HEK293 (cell line): ENCODE data around the gene SETD2.

ENCODE experiments used
- CTCF ChIA-PET: fragments of 350-600 bp; formaldehyde crosslinking; extraction: SDS; loops from one replicate; lab custom pipeline; 2021; ENCODE audit warnings: antibody characterized with exemption; lab: Yijun Ruan, JAX
- POLR2A ChIA-PET: fragments of 300-600 bp; formaldehyde crosslinking; extraction: SDS; loops from one replicate; lab custom pipeline; 2020; ENCODE audit warnings: antibody characterized with exemption, inconsistent platforms; lab: Yijun Ruan, JAX
- H3K27ac ChIP-seq: fragments of 200-500 bp; sonication (Bioruptor generic); 2 replicates; pipeline ENCODE4 v1.5.1; 2014; ENCODE audit warnings: low read depth, low read length, control low read depth, inconsistent platforms; ENCODE audit errors: extremely low read depth
- H3K36me3 ChIP-seq, 2 experiments: fragments of 200-500 bp in 1 of 2; sonication (Bioruptor generic) in 1 of 2; 1 replicate in 1 of 2; 2 replicates in 1 of 2; pipeline ENCODE4 v1.5.1; 2014 to 2017; ENCODE audit warnings: inconsistent platforms in 2 of 2, low read length in 2 of 2; ENCODE audit not compliant: control insufficient read depth in 2 of 2, insufficient read depth in 1 of 2
- H3K4me1 ChIP-seq: fragments of 200-500 bp; sonication (Bioruptor generic); 2 replicates; pipeline ENCODE4 v1.5.1; 2014; ENCODE audit warnings: mild to moderate bottlenecking, low read length, inconsistent platforms; ENCODE audit not compliant: control insufficient read depth, insufficient read depth
- H3K4me3 ChIP-seq: 2 replicates; pipeline ENCODE4 v1.5.1; 2011; ENCODE audit warnings: low read depth, mild to moderate bottlenecking, control low read depth, low read length, moderate library complexity
- H3K9me3 ChIP-seq: fragments of 200-500 bp; sonication (Bioruptor generic); 2 replicates; pipeline ENCODE4 v1.5.1; 2014; ENCODE audit warnings: low read depth, low read length, inconsistent platforms; ENCODE audit not compliant: control insufficient read depth, insufficient read depth
- BCL11B ChIP-seq: fragments of 450-650 bp; formaldehyde crosslinking; IDR thresholded peaks from 2 replicates; pipeline ENCODE4 v1.5.1; 2016; ENCODE audit warnings: low read depth, missing biosample characterization, missing genetic modification characterization
- GLIS1 ChIP-seq: fragments of 450-650 bp; formaldehyde crosslinking; IDR thresholded peaks from 2 replicates; pipeline ENCODE4 v1.5.1; 2016; ENCODE audit warnings: missing biosample characterization, missing genetic modification characterization
- PBX3 ChIP-seq: sonication (generic); formaldehyde crosslinking; IDR thresholded peaks from 2 replicates; pipeline ENCODE4 v1.8.1; 2022; ENCODE audit warnings: mild to moderate bottlenecking, moderate library complexity, missing genetic modification reagents
- SP7 ChIP-seq: fragments of 450-650 bp; formaldehyde crosslinking; IDR thresholded peaks from 2 replicates; pipeline ENCODE4 v1.5.1; 2016; ENCODE audit warnings: missing biosample characterization, missing genetic modification characterization
- ZBTB7A ChIP-seq: fragments of 450-650 bp; formaldehyde crosslinking; IDR thresholded peaks from 2 replicates; pipeline ENCODE4 v1.5.1; 2016; ENCODE audit warnings: low read depth, missing biosample characterization, missing genetic modification characterization
- ZEB2 ChIP-seq: fragments of 450-650 bp; formaldehyde crosslinking; IDR thresholded peaks from 2 replicates; pipeline ENCODE4 v1.5.1; 2016; ENCODE audit warnings: missing biosample characterization, missing genetic modification characterization
- ZNF112 ChIP-seq: fragments of 450-650 bp; formaldehyde crosslinking; IDR thresholded peaks from 2 replicates; pipeline ENCODE4 v1.5.0; 2017; ENCODE audit warnings: missing biosample characterization, missing genetic modification characterization
- ZNF335 ChIP-seq: fragments of 450-650 bp; formaldehyde crosslinking; conservative IDR thresholded peaks from 2 replicates; pipeline ENCODE4 v1.5.1; 2016; ENCODE audit warnings: missing biosample characterization, missing genetic modification characterization
- ZNF362 ChIP-seq: fragments of 450-650 bp; formaldehyde crosslinking; IDR thresholded peaks from 2 replicates; pipeline ENCODE4 v1.5.1; 2016; ENCODE audit warnings: missing biosample characterization, missing genetic modification characterization
- ZNF37A ChIP-seq: fragments of 450-650 bp; IDR thresholded peaks from 2 replicates; pipeline ENCODE4 v1.5.1; 2018; ENCODE audit warnings: missing biosample characterization, missing genetic modification characterization
- ZNF529 ChIP-seq: fragments of 450-650 bp; formaldehyde crosslinking; IDR thresholded peaks from 2 replicates; pipeline ENCODE4 v1.5.1; 2017; ENCODE audit warnings: missing genetic modification characterization, missing biosample characterization; ENCODE audit not compliant: insufficient replicate concordance
- ZNF548 ChIP-seq: fragments of 450-650 bp; formaldehyde crosslinking; IDR thresholded peaks from 2 replicates; pipeline ENCODE4 v1.5.1; 2016; ENCODE audit warnings: missing biosample characterization, missing genetic modification characterization
- ZNF558 ChIP-seq: fragments of 450-650 bp; formaldehyde crosslinking; IDR thresholded peaks from 2 replicates; pipeline ENCODE4 v1.5.1; 2016; ENCODE audit warnings: missing biosample characterization, missing genetic modification characterization
- ZNF596 ChIP-seq: fragments of 450-650 bp; IDR thresholded peaks from 2 replicates; pipeline ENCODE4 v1.5.0; 2018; ENCODE audit warnings: missing biosample characterization, mild to moderate bottlenecking, missing genetic modification characterization, moderate library complexity
- ZNF610 ChIP-seq: fragments of 450-650 bp; formaldehyde crosslinking; IDR thresholded peaks from 2 replicates; pipeline ENCODE4 v1.5.1; 2016; ENCODE audit warnings: missing biosample characterization, missing genetic modification characterization, borderline replicate concordance
- ZNF629 ChIP-seq: fragments of 450-650 bp; formaldehyde crosslinking; IDR thresholded peaks from 2 replicates; pipeline ENCODE4 v1.5.1; 2017; ENCODE audit warnings: missing biosample characterization, missing genetic modification characterization
- ZNF660 ChIP-seq: fragments of 450-650 bp; IDR thresholded peaks from 2 replicates; pipeline ENCODE4 v1.5.1; 2018; ENCODE audit warnings: missing biosample characterization, mild to moderate bottlenecking, missing genetic modification characterization
- ZNF677 ChIP-seq: fragments of 450-650 bp; IDR thresholded peaks from 2 replicates; pipeline ENCODE4 v1.5.0; 2018; ENCODE audit warnings: missing biosample characterization, mild to moderate bottlenecking, missing genetic modification characterization, moderate library complexity
- ZNF843 ChIP-seq: fragments of 450-650 bp; formaldehyde crosslinking; IDR thresholded peaks from 2 replicates; pipeline ENCODE4 v1.5.1; 2016; ENCODE audit warnings: missing biosample characterization, missing genetic modification characterization
- ZSCAN4 ChIP-seq: fragments of 450-650 bp; formaldehyde crosslinking; IDR thresholded peaks from 2 replicates; pipeline ENCODE4 v1.5.1; 2017; ENCODE audit warnings: missing biosample characterization, missing genetic modification characterization

SETD2 gene

DNA sequence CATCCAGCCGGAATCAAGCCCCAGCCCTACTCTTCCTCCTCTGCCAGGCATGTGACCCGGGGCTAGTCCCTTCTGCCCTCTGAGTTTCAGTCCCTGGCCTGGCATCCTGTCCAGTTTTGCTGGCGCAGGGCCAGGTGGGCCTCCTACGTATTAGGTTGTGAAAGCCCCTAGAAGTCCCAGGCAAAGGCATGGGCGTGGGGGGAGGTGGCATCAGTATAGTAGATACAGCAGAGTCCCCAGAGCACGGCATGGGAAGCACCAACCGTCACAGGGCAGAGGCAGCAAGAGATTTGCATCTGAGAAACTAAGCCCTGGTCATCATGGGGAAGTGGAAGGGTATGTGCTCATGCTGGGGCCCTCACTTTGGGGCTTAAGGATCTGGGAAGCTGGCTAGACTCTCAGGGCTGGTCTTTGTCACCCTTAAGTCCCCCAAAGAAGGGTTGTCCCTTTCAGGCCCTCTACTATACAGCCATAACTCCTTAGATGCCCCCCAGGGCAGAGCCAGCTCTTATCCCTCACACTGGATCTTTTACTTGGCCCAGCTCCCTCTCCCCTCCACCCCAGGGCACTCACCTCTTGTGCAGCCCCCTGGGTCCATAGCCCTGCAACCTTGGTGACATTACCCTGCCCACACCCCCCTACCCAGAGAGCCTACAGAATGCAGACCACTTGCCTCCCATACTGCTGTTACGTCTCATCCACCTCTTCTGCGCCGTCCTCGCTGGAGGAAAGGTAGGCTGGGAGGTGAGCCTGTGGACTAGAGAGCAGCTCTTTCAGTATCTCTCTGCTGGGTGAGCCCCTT, 173.1 kb downstream of the SETD2 start:
- H3K9me3 ChIP-seq = no peaks in the 10 kb centered on the region
- ChIA-PET POLR2A (no interaction called here), CTCF (no interaction called here)
- TF ChIP-seq ZNF112 (tag by site-specific recombination) (no peak), ZNF335 (tag by site-specific recombination) (no peak), ZNF548 (no peak)
- no peak overlapping the region for H3K27ac ChIP-seq
- H3K4me3 ChIP-seq = no peak overlapping the region
- peaks cover 0 to 43% of the 10 kb centered on the region in 2 experiments; a peak in 1 of 3 replicates for H3K36me3 ChIP-seq
- H3K4me1 ChIP-seq = no peaks in the 10 kb centered on the region

DNA sequence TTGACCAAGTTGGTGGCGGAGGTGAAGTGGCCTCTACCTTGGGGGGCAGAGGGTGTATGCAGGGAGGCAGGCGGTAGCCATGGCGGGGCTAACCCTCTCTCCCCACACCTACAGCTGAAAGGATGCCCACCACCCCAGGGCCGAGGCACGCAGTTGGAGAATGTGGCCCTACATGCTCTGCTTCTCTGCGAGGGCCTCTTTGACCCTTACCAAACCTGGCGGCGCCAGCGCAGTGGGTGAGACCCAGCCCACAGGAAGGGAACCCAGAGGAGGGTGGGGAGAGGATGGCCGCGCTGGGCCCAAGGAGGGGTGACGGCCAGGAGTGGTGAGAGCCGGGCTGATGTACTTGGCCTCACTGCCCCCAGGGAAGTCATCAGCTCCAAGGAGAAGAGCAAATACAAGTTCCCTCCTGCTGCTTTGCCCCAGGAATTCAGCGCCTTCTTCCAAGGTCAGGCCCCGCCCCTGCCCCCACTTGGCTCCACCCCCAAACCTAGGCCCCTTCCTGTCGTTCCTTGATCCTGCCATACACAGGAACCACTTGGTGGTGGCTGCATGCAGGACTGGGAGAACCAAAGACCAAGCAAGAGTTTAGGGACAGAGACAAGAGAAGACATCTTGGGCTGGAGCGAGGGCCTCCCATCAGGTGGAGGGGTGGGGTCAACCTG, 174.6 kb downstream of the SETD2 start:
- no peak overlapping the region for H3K27ac ChIP-seq
- peaks cover 0 to 28% of the 10 kb centered on the region in 2 experiments; a peak in 1 of 3 replicates for H3K36me3 ChIP-seq
- no peak overlapping the region for H3K4me3 ChIP-seq
- CTCF ChIA-PET = no interaction called here
- H3K9me3 ChIP-seq = no peaks in the 10 kb centered on the region
- no peaks in the 10 kb centered on the region for H3K4me1 ChIP-seq
- POLR2A ChIA-PET = no interaction called here
- no peak for TF ChIP-seq ZNF843
- no peak for TF ChIP-seq PBX3 (CRISPR knock-in tag)
- no peak for TF ChIP-seq GLIS1 (tag by site-specific recombination)
- TF ChIP-seq ZNF529 = no peak
- TF ChIP-seq ZNF660 (tag by site-specific recombination) = no peak
- TF ChIP-seq ZNF596 (tag by site-specific recombination) = no peak
- no peak for TF ChIP-seq ZNF610 (tag by site-specific recombination)
- TF ChIP-seq ZNF558 (tag by site-specific recombination) = no peak
- TF ChIP-seq ZNF362 (tag by site-specific recombination) = no peak
- no peak for TF ChIP-seq ZSCAN4
- TF ChIP-seq ZNF677 (tag by site-specific recombination) = no peak
- TF ChIP-seq ZEB2 = no peak
- no peak for TF ChIP-seq SP7 (tag by site-specific recombination)
- TF ChIP-seq BCL11B (tag by site-specific recombination) = no peak
- no peak for TF ChIP-seq ZNF37A (tag by site-specific recombination)
- no peak for TF ChIP-seq ZBTB7A (tag by site-specific recombination)
- TF ChIP-seq ZNF629 (tag by site-specific recombination) = no peak
